Activated T-helper 9 cell treated with anti-CD3 and anti-CD28 coated beads, Interleukin-2, amount 50 U/mL, for 16 hours (primary cell): ENCODE data around the gene ANKH.
A peak's percentile ranks its signal among the peaks of the same experiment; 100 is the strongest.

Experiments used
- DNase-seq: peaks from one replicate; pipeline ENCODE4 v3.0.0-alpha.2; 2020; ENCODE audit warnings: low read depth

The ANKH gene

GRCh38 chr5:14685757-14686156 is 185.8 kb downstream of the ANKH start:
- peak; percentile 31 for DNase-seq

GRCh38 chr5:14684757-14685156 is 186.8 kb downstream of the ANKH start:
- DNase-seq = no peak

GRCh38 chr5:14683906-14684455 is 187.6 kb downstream of the ANKH start:
- DNase-seq = no peak

GRCh38 chr5:14681236-14681752 is 190.3 kb downstream of the ANKH start:
- DNase-seq = no peak

- DNase-seq = no peak
Observed at GRCh38 chr5:14679595-14679994, 192.0 kb downstream of the ANKH start.

- DNase-seq = no peak
Observed at GRCh38 chr5:14678773-14679334, 192.7 kb downstream of the ANKH start.

- DNase-seq = no peak
Observed at GRCh38 chr5:14676320-14676719, 195.3 kb downstream of the ANKH start.

- no peak for DNase-seq
Observed at GRCh38 chr5:14675865-14676300, 195.7 kb downstream of the ANKH start.

- no peak for DNase-seq
Observed at GRCh38 chr5:14674983-14675854, 196.4 kb downstream of the ANKH start.

- DNase-seq = no peak
Observed at GRCh38 chr5:14673443-14673842, 198.1 kb downstream of the ANKH start.

- no peak for DNase-seq
Observed at GRCh38 chr5:14672484-14673394, 198.8 kb downstream of the ANKH start.

GRCh38 chr5:14672082-14672481 is 199.5 kb downstream of the ANKH start:
- DNase-seq = no peak

- DNase-seq = no peak
Observed at GRCh38 chr5:14671414-14671813, 200.2 kb downstream of the ANKH start.

GRCh38 chr5:14669975-14670374 is 201.6 kb downstream of the ANKH start:
- no peak for DNase-seq

GRCh38 chr5:14669415-14669814 is 202.2 kb downstream of the ANKH start:
- DNase-seq = no peak

- DNase-seq = peak; percentile 28
Observed at GRCh38 chr5:14668181-14668591, 203.4 kb downstream of the ANKH start.

- DNase-seq = no peak
Observed at GRCh38 chr5:14667770-14668169, 203.8 kb downstream of the ANKH start.

GRCh38 chr5:14667290-14667689 is 204.3 kb downstream of the ANKH start:
- DNase-seq = no peak

GRCh38 chr5:14666357-14666756 is 205.2 kb downstream of the ANKH start:
- DNase-seq = no peak

- peak; percentile 30 for DNase-seq
Observed at GRCh38 chr5:14665949-14666348, 205.6 kb downstream of the ANKH start.

- no peak for DNase-seq
Observed at GRCh38 chr5:14665101-14665822, 206.3 kb downstream of the ANKH start.
